ENCODE data around the gene CIDEB. TPM values are rescaled to one million over a fixed set of nuclear protein-coding genes. Genes with fewer than 3 reads are reported as not detected.

The CIDEB gene
- total RNA-seq: 3.2 and 4.1 TPM in 2 replicates

GRCh38 chr14:24307575-24308341, at the start of gene CIDEB:
Gene CIDEB, minus strand, starts transcription at chr14:24307977. Its CDS starts 119 bp downstream, at chr14:24307858.

GRCh38 chr14:24339284-24340151, 31.7 kb upstream of the CIDEB start, which contains the start of gene RIPK3:
Gene RIPK3, minus strand, starts transcription at chr14:24339991. Its CDS starts 165 bp downstream, at chr14:24339826.

GRCh38 chr14:24334431-24335291, 26.9 kb upstream of the CIDEB start, which contains the start of gene ADCY4:
Gene ADCY4, minus strand, starts transcription at chr14:24335071. Its CDS starts 419 bp downstream, at chr14:24334652.

GRCh38 chr14:24310646-24311604, 3.1 kb upstream of the CIDEB start, which contains the start of gene LTB4R:
Gene LTB4R, plus strand, starts transcription at chr14:24311502. Its CDS starts 4,150 bp downstream, at chr14:24315652.

GRCh38 chr14:24309538-24310264, 1.9 kb upstream of the CIDEB start, which contains the start of gene LTB4R2:
Gene LTB4R2, plus strand, starts transcription at chr14:24310140. Its CDS starts 525 bp downstream, at chr14:24310665.

GRCh38 chr14:24299255-24300191, 8.3 kb downstream of the CIDEB start, which contains the start of the genes DHRS1 and NOP9:
Gene DHRS1, minus strand, starts transcription at chr14:24299780. Its CDS starts 674 bp downstream, at chr14:24299106.
Gene NOP9, plus strand, starts transcription at chr14:24299850. Its CDS starts 105 bp downstream, at chr14:24299955.

GRCh38 chr14:24271134-24271833, 36.5 kb downstream of the CIDEB start, which contains the start of gene RABGGTA:
Gene RABGGTA, minus strand, starts transcription at chr14:24271597. Its CDS starts 482 bp downstream, at chr14:24271115.

GRCh38 chr14:24262821-24263733, 44.7 kb downstream of the CIDEB start, which contains the start of gene TGM1:
Gene TGM1, minus strand, starts transcription at chr14:24263177. Its CDS starts 825 bp downstream, at chr14:24262352.

Other genes starting within 250 kb of the CIDEB start
- not detected in 2 replicates for gene CPNE6, start 236.4 kb downstream of the CIDEB start, total RNA-seq
- gene PCK2, start 213.7 kb downstream of the CIDEB start, total RNA-seq: 40.7 and 91.5 TPM in 2 replicates
- gene DCAF11, start 193.2 kb downstream of the CIDEB start, total RNA-seq: 46.7 and 48.0 TPM in 2 replicates
- gene NRL, start 193.0 kb downstream of the CIDEB start, total RNA-seq: 1.2 and 2.2 TPM in 2 replicates
- gene FITM1, start 177.3 kb downstream of the CIDEB start, total RNA-seq: not detected in 2 replicates
- 167 and 202 TPM in 2 replicates for gene PSME1, start 171.8 kb downstream of the CIDEB start, total RNA-seq
- 22.3 and 37.2 TPM in 2 replicates for gene EMC9, start 166.4 kb downstream of the CIDEB start, total RNA-seq
- gene PSME2, start 161.4 kb downstream of the CIDEB start, total RNA-seq: 109 and 116 TPM in 2 replicates
- gene RNF31, start 160.5 kb downstream of the CIDEB start, total RNA-seq: 24.4 and 30.7 TPM in 2 replicates
- gene IRF9, start 146.7 kb downstream of the CIDEB start, total RNA-seq: 22.3 and 67.3 TPM in 2 replicates
- gene REC8, start 135.9 kb downstream of the CIDEB start, total RNA-seq: 6.1 and 6.7 TPM in 2 replicates
- gene IPO4, start 119.2 kb downstream of the CIDEB start, total RNA-seq: 42.4 and 82.5 TPM in 2 replicates
- 45.7 and 48.7 TPM in 2 replicates for gene TM9SF1, start 112.5 kb downstream of the CIDEB start, total RNA-seq
- 0.87 TPM in 1 of 2 replicates, not detected in the other for gene TSSK4, start 102.3 kb downstream of the CIDEB start, total RNA-seq
- gene CHMP4A, start 94.5 kb downstream of the CIDEB start, total RNA-seq: 50.4 and 54.0 TPM in 2 replicates
- gene MDP1, start 91.9 kb downstream of the CIDEB start, total RNA-seq: 11.4 and 18.3 TPM in 2 replicates
- 249 and 288 TPM in 2 replicates for gene NEDD8, start 75.6 kb downstream of the CIDEB start, total RNA-seq
- gene GMPR2, start 75.0 kb downstream of the CIDEB start, total RNA-seq: 72.9 and 86.9 TPM in 2 replicates
- gene TINF2, start 65.4 kb downstream of the CIDEB start, total RNA-seq: 63.4 and 72.7 TPM in 2 replicates
- 10.5 and 19.3 TPM in 2 replicates for gene TGM1, start 44.8 kb downstream of the CIDEB start, total RNA-seq
- gene RABGGTA, start 36.4 kb downstream of the CIDEB start, total RNA-seq: 51.2 and 83.1 TPM in 2 replicates
- gene DHRS1, start 8.2 kb downstream of the CIDEB start, total RNA-seq: 39.3 and 76.7 TPM in 2 replicates
- 13.9 and 18.4 TPM in 2 replicates for gene NOP9, start 8.1 kb downstream of the CIDEB start, total RNA-seq
- gene LTB4R2, start 2.2 kb upstream of the CIDEB start, total RNA-seq: 37.0 and 42.9 TPM in 2 replicates
- gene LTB4R, start 3.5 kb upstream of the CIDEB start, total RNA-seq: 14.0 and 20.1 TPM in 2 replicates
- gene ADCY4, start 27.1 kb upstream of the CIDEB start, total RNA-seq: 0.23 and 0.34 TPM in 2 replicates
- gene RIPK3, start 32.0 kb upstream of the CIDEB start, total RNA-seq: 5.4 and 8.0 TPM in 2 replicates
- gene NFATC4, start 60.2 kb upstream of the CIDEB start, total RNA-seq: 2.9 and 7.1 TPM in 2 replicates
- gene NYNRIN, start 91.0 kb upstream of the CIDEB start, total RNA-seq: 2.7 and 3.8 TPM in 2 replicates
- gene CBLN3, start 121.7 kb upstream of the CIDEB start, total RNA-seq: 0.11 and 0.31 TPM in 2 replicates
- gene KHNYN, start 122.0 kb upstream of the CIDEB start, total RNA-seq: 48.7 and 55.9 TPM in 2 replicates
- 11.9 and 17.7 TPM in 2 replicates for gene SDR39U1, start 134.8 kb upstream of the CIDEB start, total RNA-seq
- gene CMA1, start 200.3 kb upstream of the CIDEB start, total RNA-seq: not detected in 2 replicates

Data from hair follicular keratinocyte (primary cell).